Panc1 (cell line): Measurements from ENCODE around the gene CFDP1. TPM values are rescaled to one million over a fixed set of nuclear protein-coding genes. Genes with fewer than 3 reads are reported as not detected.

Experiments used
- ATAC-seq: fragments of 200-7000 bp; cut with Tn5 transposase; 2 replicates; pipeline ENCODE4 v1.9.1; 2020; ENCODE audit warnings: mild to moderate bottlenecking, moderate library complexity
- BruUV-seq: library from RNA; stranded (reverse); fragments of 400-500 nt; replicated peaks from 2 replicates; lab custom pipeline; 2021; lab: Mats Ljungman, UMichigan
- CTCF ChIA-PET: fragments of 300-600 bp; sonication (Branson Sonifier 250); formaldehyde crosslinking; loops from one replicate; lab custom pipeline; 2022; ENCODE audit warnings: antibody characterized with exemption; lab: Charles Lee
- POLR2A ChIA-PET: fragments of 300-600 bp; sonication (Branson Sonifier 250); formaldehyde crosslinking; loops from one replicate; lab custom pipeline; 2022; ENCODE audit warnings: antibody characterized with exemption; lab: Charles Lee
- DNase-seq: peaks from one replicate; pipeline ENCODE4 v3.0.0-alpha.2; 2010; ENCODE audit warnings: low read depth, low spot score
- H3K27ac ChIP-seq: 2 replicates; pipeline ENCODE4 v1.5.1; 2011; ENCODE audit warnings: mild to moderate bottlenecking, low read length, inconsistent platforms
- H3K27me3 ChIP-seq: fragments of 200-500 bp; sonication (Bioruptor generic); 2 replicates; pipeline ENCODE4 v1.6.0; 2014; ENCODE audit warnings: low read length, inconsistent platforms; ENCODE audit not compliant: control insufficient read depth, insufficient read depth
- H3K36me3 ChIP-seq: fragments of 200-500 bp; sonication (Bioruptor generic); 2 replicates; pipeline ENCODE4 v1.5.1; 2014; ENCODE audit warnings: inconsistent platforms, mild to moderate bottlenecking, low read length, moderate library complexity; ENCODE audit not compliant: control insufficient read depth, insufficient read depth
- H3K4me1 ChIP-seq: 2 replicates; pipeline ENCODE4 v1.5.1; 2011; ENCODE audit warnings: inconsistent platforms, mild to moderate bottlenecking, low read length, moderate library complexity; ENCODE audit not compliant: control insufficient read depth, insufficient read depth
- H3K4me3 ChIP-seq, 2 experiments: 2 replicates each; pipeline ENCODE4 v1.5.1; 2011 to 2012; ENCODE audit warnings: low read depth in 2 of 2, low read length in 2 of 2, mild to moderate bottlenecking in 2 of 2, inconsistent platforms in 1 of 2, moderate library complexity in 1 of 2
- H3K9me3 ChIP-seq: fragments of 200-500 bp; sonication (Bioruptor generic); 2 replicates; pipeline ENCODE4 v1.5.1; 2014; ENCODE audit warnings: low read depth, mild to moderate bottlenecking, inconsistent platforms, low read length, moderate library complexity; ENCODE audit not compliant: control insufficient read depth, insufficient read depth
- CTCF ChIP-seq: fragments of 450-650 bp; IDR thresholded peaks from 2 replicates; pipeline ENCODE4 v1.5.1; 2017; ENCODE audit warnings: mild to moderate bottlenecking
- POLR2AphosphoS5 ChIP-seq: IDR thresholded peaks from 2 replicates; pipeline ENCODE4 v1.6.1; 2012; ENCODE audit warnings: mild to moderate bottlenecking, low read depth, low read length, moderate library complexity
- REST ChIP-seq, 2 experiments: IDR thresholded peaks; 2 replicates each; pipeline ENCODE4 v1.6.1; 2011 to 2012; ENCODE audit warnings: low read depth in 2 of 2, control low read depth in 1 of 2, low read length in 1 of 2, mild to moderate bottlenecking in 1 of 2, moderate library complexity in 1 of 2; ENCODE audit not compliant: insufficient read depth in 1 of 2
- SIN3A ChIP-seq: IDR thresholded peaks from 2 replicates; pipeline ENCODE4 v1.6.1; 2012; ENCODE audit warnings: low read depth, mild to moderate bottlenecking, low read length, moderate library complexity, borderline replicate concordance; ENCODE audit not compliant: insufficient read depth
- TCF7L2 ChIP-seq: IDR thresholded peaks from 2 replicates; pipeline ENCODE4 v1.6.1; 2011; ENCODE audit warnings: mild to moderate bottlenecking, low read depth, low read length, inconsistent platforms
- in situ Hi-C: cut with HindIII; loops from 2 replicates; pipeline ENCODE4 v1.10.0; 2016; ENCODE audit warnings: low sequenced_read_pairs, low pct_unique_long_range_greater_than_20kb
- intact Hi-C: fragments of 100-400 bp; cut with micrococcal nuclease; formaldehyde crosslinking; loops from one replicate; pipeline ENCODE4 v1.10.0; 2022; ENCODE audit not compliant: unreplicated experiment
- total RNA-seq: library from RNA; stranded (reverse); gene quantifications from one replicate; pipeline ENCODE4 v1.2.1, GENCODE V29; 2021; ENCODE audit not compliant: unreplicated experiment

Gene CFDP1
- total RNA-seq, 1 experiment from 2014 or later = 25.7 TPM

GRCh38 chr16:75377729-75378386, 55.4 kb downstream of the CFDP1 start:
- ATAC-seq (no peak), DNase-seq (no peak)
- in situ Hi-C loops = no loop called here
- Histone ChIP-seq H3K9me3 (no peaks in the 10 kb centered on the region), H3K4me3 (no peak overlapping the region), H3K27ac (no peak overlapping the region), H3K27me3 (no peaks in the 10 kb centered on the region), H3K36me3 (no peaks in the 10 kb centered on the region), H3K4me1 (no peaks in the 10 kb centered on the region)
- CTCF ChIA-PET = no interaction called here
- POLR2A ChIA-PET = no interaction called here
- intact Hi-C loops = no loop called here
- TF ChIP-seq REST (IDR thresholded peaks at IDR 0.05; ENCODE audit: insufficient read depth in 1 of 2, low read depth in 2 of 2, low read length in 1 of 2) = no peak
- no peak for TF ChIP-seq POLR2AphosphoS5
- no peak for TF ChIP-seq CTCF
- TF ChIP-seq SIN3A = no peak
- TF ChIP-seq TCF7L2 = no peak
- no TSS peak for BruUV-seq

GRCh38 chr16:75376475-75377161, 56.7 kb downstream of the CFDP1 start:
- DNase-seq (no peak), ATAC-seq (no peak)
- intact Hi-C loops = no loop called here
- TF ChIP-seq TCF7L2 = no peak
- TF ChIP-seq REST (IDR thresholded peaks at IDR 0.05; ENCODE audit: insufficient read depth in 1 of 2, low read depth in 2 of 2, low read length in 1 of 2) = no peak
- no peak for TF ChIP-seq POLR2AphosphoS5
- TF ChIP-seq CTCF = no peak
- no peak for TF ChIP-seq SIN3A
- H3K27me3 ChIP-seq = no peaks in the 10 kb centered on the region
- 0 out of 2 replicates have a peak, but pooled peaks cover 2% of the 10 kb centered on the region for H3K36me3 ChIP-seq
- ChIA-PET POLR2A (no interaction called here), CTCF (no interaction called here)
- no peak overlapping the region for H3K4me3 ChIP-seq
- in situ Hi-C loops = no loop called here
- no TSS peak for BruUV-seq
- no peak overlapping the region for H3K27ac ChIP-seq
- no peaks in the 10 kb centered on the region for H3K9me3 ChIP-seq
- no peaks in the 10 kb centered on the region for H3K4me1 ChIP-seq
